HCT116 (cell line): ENCODE data around the gene TULP4. TPM values are rescaled to one million over a fixed set of nuclear protein-coding genes. Genes with fewer than 3 reads are reported as not detected.
"Not testable (repeated sequence)": the region's sequence is repeated elsewhere in the genome, so short reads cannot be mapped to it uniquely, and the experiment has no call there.

Source experiments
- ATAC-seq: fragments of 200-7000 bp; cut with Tn5 transposase; 2 replicates; pipeline ENCODE4 v1.9.1; 2020; ENCODE audit warnings: mild to moderate bottlenecking, moderate library complexity
- BruUV-seq: library from RNA; stranded (reverse); fragments of 400-500 nt; replicated peaks from 2 replicates; lab custom pipeline; 2021; lab: Mats Ljungman, UMichigan
- CTCF ChIA-PET: fragments of 300-600 bp; sonication (Branson Sonifier 250); formaldehyde crosslinking; loops from one replicate; lab custom pipeline; 2021; ENCODE audit warnings: antibody characterized with exemption; lab: Charles Lee
- POLR2A ChIA-PET: fragments of 300-600, 350-600 bp; sonication (Branson Sonifier 250); formaldehyde crosslinking; loops from one replicate; lab custom pipeline; 2021; ENCODE audit warnings: antibody characterized with exemption; lab: Charles Lee
- RAD21 ChIA-PET, 2 experiments: fragments of 300-600 bp; sonication (Branson Sonifier 250); formaldehyde crosslinking; loops; one replicate each; lab custom pipeline; 2023; ENCODE audit warnings: low total read pairs in 2 of 2; ENCODE audit not compliant: uncharacterized antibody in 2 of 2, unreplicated experiment in 2 of 2, low non-redundant PET in 1 of 2; lab: Charles Lee
- DNase-seq: peaks from one replicate; pipeline ENCODE4 v3.0.0-alpha.2; 2010; ENCODE audit warnings: low read depth, low spot score
- H2AFZ ChIP-seq: fragments of 200-600 bp; shearing (Covaris generic), sonication (generic); 2 replicates; pipeline ENCODE4 v1.6.1; 2017; ENCODE audit warnings: low read depth, mixed run types, mixed read lengths, antibody characterized with exemption, low read length; ENCODE audit not compliant: poor library complexity, severe bottlenecking
- H3K27ac ChIP-seq: 2 replicates; pipeline ENCODE4 v1.5.1; 2012; ENCODE audit warnings: low read depth, low read length
- H3K27me3 ChIP-seq: fragments of 200-600 bp; sonication (generic); 2 replicates; pipeline ENCODE4 v1.6.1; 2016; ENCODE audit warnings: mixed run types, low read length, mixed read lengths; ENCODE audit not compliant: insufficient read depth
- H3K36me3 ChIP-seq, 2 experiments: fragments of 200-500 bp in 1 of 2; fragments of 200-600 bp in 1 of 2; sonication (Bioruptor generic) in 1 of 2; sonication (generic) in 1 of 2; 2 replicates each; pipeline versions ENCODE4 v1.5.1 to v1.6.1; 2014 to 2016; ENCODE audit warnings: low read length in 2 of 2, inconsistent platforms in 1 of 2, mixed read lengths in 1 of 2, mixed run types in 1 of 2; ENCODE audit not compliant: insufficient read depth in 2 of 2, control insufficient read depth in 1 of 2
- H3K4me1 ChIP-seq, 2 experiments: fragments of 200-600 bp in 1 of 2; sonication (generic) in 1 of 2; 2 replicates each; pipeline versions ENCODE4 v1.5.1 to v1.6.1; 2012 to 2017; ENCODE audit warnings: low read length in 2 of 2, inconsistent platforms in 1 of 2, mild to moderate bottlenecking in 1 of 2, mixed read lengths in 1 of 2, mixed run types in 1 of 2, moderate library complexity in 1 of 2; ENCODE audit not compliant: insufficient read depth in 2 of 2, control insufficient read depth in 1 of 2
- H3K4me2 ChIP-seq: fragments of 200-600 bp; sonication (generic); 2 replicates; pipeline ENCODE4 v1.6.1; 2017; ENCODE audit warnings: mixed run types, low read length, mixed read lengths
- H3K4me3 ChIP-seq, 2 experiments: fragments of 200-600 bp in 1 of 2; sonication (generic) in 1 of 2; replicated peaks in 1 of 2; 2 replicates each; pipeline ENCODE4 v1.5.1; 2011 to 2016; ENCODE audit warnings: low read length in 2 of 2, control low read depth in 1 of 2, low read depth in 1 of 2, mild to moderate bottlenecking in 1 of 2, mixed read lengths in 1 of 2, mixed run types in 1 of 2
- H3K79me2 ChIP-seq: fragments of 200-600 bp; sonication (generic); 2 replicates; pipeline ENCODE4 v1.6.1; 2017; ENCODE audit warnings: mild to moderate bottlenecking, mixed run types, low read length, moderate library complexity, mixed read lengths; ENCODE audit not compliant: insufficient read depth
- H3K9ac ChIP-seq: fragments of 200-600 bp; sonication (generic); 2 replicates; pipeline ENCODE4 v1.6.1; 2016; ENCODE audit warnings: low read length, mixed read lengths
- H3K9me2 ChIP-seq: fragments of 200-600 bp; sonication (generic), shearing (Covaris generic); 2 replicates; pipeline ENCODE4 v1.6.1; 2017; ENCODE audit warnings: mixed run types, mild to moderate bottlenecking, moderate library complexity; ENCODE audit not compliant: insufficient read depth
- H3K9me3 ChIP-seq, 2 experiments: fragments of 200-500 bp in 1 of 2; fragments of 200-600 bp in 1 of 2; sonication (Bioruptor generic) in 1 of 2; sonication (generic) in 1 of 2; 2 replicates each; pipeline ENCODE4 v1.6.1; 2014 to 2017; ENCODE audit warnings: low read length in 2 of 2, mixed read lengths in 2 of 2, inconsistent platforms in 1 of 2, low read depth in 1 of 2, mild to moderate bottlenecking in 1 of 2, mixed run types in 1 of 2, moderate library complexity in 1 of 2; ENCODE audit not compliant: control insufficient read depth in 1 of 2, insufficient read depth in 1 of 2
- H4K20me1 ChIP-seq: fragments of 200-600 bp; sonication (generic), shearing (Covaris generic); 2 replicates; pipeline ENCODE4 v1.6.1; 2017; ENCODE audit warnings: mixed run types, mild to moderate bottlenecking, moderate library complexity; ENCODE audit not compliant: insufficient read depth
- EZH2 ChIP-seq: fragments of 200-600 bp; sonication (generic); IDR thresholded peaks from 2 replicates; pipeline ENCODE4 v1.6.1; 2017; ENCODE audit warnings: antibody characterized with exemption, mixed run types
- MAX ChIP-seq: IDR thresholded peaks from 2 replicates; pipeline ENCODE4 v1.6.1; 2012
- SP1 ChIP-seq: IDR thresholded peaks from 2 replicates; pipeline ENCODE4 v1.6.1; 2012; ENCODE audit warnings: low read depth
- SRF ChIP-seq: IDR thresholded peaks from 2 replicates; pipeline ENCODE4 v1.6.1; 2012; ENCODE audit warnings: low read depth
- TCF7L2 ChIP-seq: IDR thresholded peaks from 2 replicates; pipeline ENCODE4 v1.7.0; 2011; ENCODE audit warnings: borderline replicate concordance, inconsistent platforms; ENCODE audit not compliant: insufficient read depth, insufficient read length; ENCODE audit errors: extremely low read depth
- intact Hi-C: fragments of 100-400 bp; cut with micrococcal nuclease; formaldehyde crosslinking; loops from 2 replicates; pipeline ENCODE4 v1.10.0; 2022
- total RNA-seq: library from RNA; stranded (reverse); gene quantifications from one replicate; pipeline ENCODE4 v1.2.1, GENCODE V29; 2021; ENCODE audit not compliant: unreplicated experiment

TULP4 gene
- total RNA-seq, 1 experiment from 2014 or later = 70.8 TPM

- Histone ChIP-seq H3K9ac (no peak overlapping the region), H3K27ac (no peak overlapping the region), H3K4me1 (peaks cover 2 to 14% of the 10 kb centered on the region in 2 experiments; a peak in 3 of 4 replicates), H3K9me2 (no peaks in the 10 kb centered on the region), H3K36me3 (no peaks in the 10 kb centered on the region), H3K79me2 (peaks cover 8% of the 10 kb centered on the region), H3K27me3 (no peaks in the 10 kb centered on the region), H2AFZ (no peak overlapping the region), H3K4me2 (no peak overlapping the region), H3K4me3 (no peak overlapping the region), H3K9me3 (no peaks in the 10 kb centered on the region), H4K20me1 (no peaks in the 10 kb centered on the region)
- no peak for ATAC-seq
- ChIA-PET CTCF (no interaction called here), RAD21 (no interaction called here), POLR2A (no interaction called here)
- TF ChIP-seq SP1 = no peak
- TF ChIP-seq MAX = no peak
- no peak for TF ChIP-seq EZH2
- TF ChIP-seq SRF = no peak
- no peak for TF ChIP-seq TCF7L2
- no TSS peak for BruUV-seq
- no peak for DNase-seq
- intact Hi-C loops = no loop called here
Observed at GRCh38 chr6:158556113-158556512, 243.8 kb downstream of the TULP4 start.

GRCh38 chr6:158557110-158557509, 244.8 kb downstream of the TULP4 start:
- POLR2A ChIA-PET, RAD21 ChIA-PET, BruUV-seq, DNase-seq, H3K4me3 ChIP-seq, H3K27ac ChIP-seq, H3K9me3 ChIP-seq, ATAC-seq, H3K9me2 ChIP-seq, H4K20me1 ChIP-seq, CTCF ChIA-PET, H2AFZ ChIP-seq, H3K9ac ChIP-seq, H3K27me3 ChIP-seq, intact Hi-C loops, H3K36me3 ChIP-seq, H3K4me2 ChIP-seq: not testable (repeated sequence)
- Histone ChIP-seq H3K79me2 (peaks cover 18% of the 10 kb centered on the region), H3K4me1 (peaks cover 6 to 23% of the 10 kb centered on the region in 2 experiments; a peak in 3 of 4 replicates)
